Bronchial epithelial cell (primary cell): ENCODE measurements around the gene COL6A5. TPM values are rescaled to one million over a fixed set of nuclear protein-coding genes. Genes with fewer than 3 reads are reported as not detected.
A peak's percentile ranks its signal among the peaks of the same experiment; 100 is the strongest.

Source experiments
- DNase-seq: peaks from one replicate; pipeline ENCODE4 v3.0.0-alpha.2; 2010; ENCODE audit warnings: low read depth
- FAIRE-seq: peaks from 2 replicates; lab custom pipeline; 2011; peaks lifted over from hg19 to GRCh38; lab: Jason Lieb, UNC
- H3K27me3 ChIP-seq: 2 replicates; pipeline ENCODE4 v1.5.1; 2011; ENCODE audit warnings: low read length; ENCODE audit not compliant: control insufficient read depth, insufficient read depth
- H3K36me3 ChIP-seq: 2 replicates; pipeline ENCODE4 v1.5.1; 2011; ENCODE audit warnings: low read length; ENCODE audit not compliant: control insufficient read depth, insufficient read depth
- H3K4me3 ChIP-seq: 2 replicates; pipeline ENCODE4 v1.5.1; 2011; ENCODE audit warnings: mild to moderate bottlenecking, low read depth, low read length, control low read depth
- CTCF ChIP-seq: IDR thresholded peaks from 2 replicates; pipeline ENCODE4 v1.5.1; 2011; ENCODE audit warnings: mild to moderate bottlenecking, moderate library complexity, low read length, control low read depth, inconsistent platforms; ENCODE audit not compliant: insufficient read depth, severe bottlenecking
- total RNA-seq: library from RNA; depleted of rRNA; stranded (reverse); fragments of >200 nt; gene quantifications from 2 replicates; pipeline ENCODE4 v1.2.1, GENCODE V29; 2014

COL6A5 gene
- total RNA-seq, 1 donor from 2014 or later: not detected

GRCh38 chr3:130468311-130468710 is 122.8 kb downstream of the COL6A5 start:
- DNase-seq (no peak), FAIRE-seq (no peak)
- Histone ChIP-seq H3K36me3 (no peaks in the 10 kb centered on the region), H3K27me3 (no peaks in the 10 kb centered on the region), H3K4me3 (no peak overlapping the region)
- TF ChIP-seq CTCF: no peak

GRCh38 chr3:130470126-130470525 is 124.7 kb downstream of the COL6A5 start:
- no peak for TF ChIP-seq CTCF
- Histone ChIP-seq H3K36me3 (no peaks in the 10 kb centered on the region), H3K4me3 (no peak overlapping the region), H3K27me3 (no peaks in the 10 kb centered on the region)
- FAIRE-seq: no peak
- peak; percentile 56 for DNase-seq

GRCh38 chr3:130473416-130473815 is 127.9 kb downstream of the COL6A5 start:
- no peaks in the 10 kb centered on the region for H3K36me3 ChIP-seq
- no peak overlapping the region for H3K4me3 ChIP-seq
- no peaks in the 10 kb centered on the region for H3K27me3 ChIP-seq
- TF ChIP-seq CTCF: no peak
- FAIRE-seq: no peak
- DNase-seq: peak; percentile 40

- DNase-seq: peak; percentile 44
- no peak for FAIRE-seq
- Histone ChIP-seq H3K27me3 (no peaks in the 10 kb centered on the region), H3K36me3 (no peaks in the 10 kb centered on the region), H3K4me3 (no peak overlapping the region)
- peak; percentile 47 for TF ChIP-seq CTCF
Observed at GRCh38 chr3:130480736-130481135, 135.3 kb downstream of the COL6A5 start.

- Histone ChIP-seq H3K27me3 (no peaks in the 10 kb centered on the region), H3K4me3 (no peak overlapping the region), H3K36me3 (no peaks in the 10 kb centered on the region)
- FAIRE-seq (no peak), DNase-seq (no peak)
- TF ChIP-seq CTCF: no peak
Observed at GRCh38 chr3:130488288-130488687, 142.8 kb downstream of the COL6A5 start.

- H3K36me3 ChIP-seq: no peaks in the 10 kb centered on the region
- no peak for FAIRE-seq
- H3K4me3 ChIP-seq: no peak overlapping the region
- DNase-seq: no peak
- H3K27me3 ChIP-seq: no peaks in the 10 kb centered on the region
- no peak for TF ChIP-seq CTCF
Observed at GRCh38 chr3:130488769-130489450, 143.4 kb downstream of the COL6A5 start.
